KOPT-K1 (cell line): ENCODE measurements around the gene PTPRK.

Experiments used
- H3K27ac ChIP-seq: fragments of 200-600 bp; sonication (generic); 2 replicates; pipeline ENCODE4 v1.5.1; 2016; ENCODE audit warnings: antibody characterized with exemption, mild to moderate bottlenecking, low read depth, low read length; ENCODE audit not compliant: poor library complexity, severe bottlenecking
- H3K36me3 ChIP-seq: fragments of 200-600 bp; sonication (generic); 2 replicates; pipeline ENCODE4 v1.5.1; 2017; ENCODE audit warnings: antibody characterized with exemption, mild to moderate bottlenecking, low read length, moderate library complexity; ENCODE audit not compliant: insufficient read depth
- H3K9me3 ChIP-seq: fragments of 200-600 bp; sonication (generic); 2 replicates; pipeline ENCODE4 v1.5.1; 2017; ENCODE audit warnings: antibody characterized with exemption, low read length, mild to moderate bottlenecking; ENCODE audit not compliant: insufficient read depth, poor library complexity, severe bottlenecking

PTPRK gene

GRCh38 chr6:128521282-128521632 lies 858 bp upstream of the PTPRK start:
- Histone ChIP-seq H3K9me3 (no peaks in the 10 kb centered on the region), H3K36me3 (no peaks in the 10 kb centered on the region), H3K27ac (peak overlapping the region; percentile 79)

DNA sequence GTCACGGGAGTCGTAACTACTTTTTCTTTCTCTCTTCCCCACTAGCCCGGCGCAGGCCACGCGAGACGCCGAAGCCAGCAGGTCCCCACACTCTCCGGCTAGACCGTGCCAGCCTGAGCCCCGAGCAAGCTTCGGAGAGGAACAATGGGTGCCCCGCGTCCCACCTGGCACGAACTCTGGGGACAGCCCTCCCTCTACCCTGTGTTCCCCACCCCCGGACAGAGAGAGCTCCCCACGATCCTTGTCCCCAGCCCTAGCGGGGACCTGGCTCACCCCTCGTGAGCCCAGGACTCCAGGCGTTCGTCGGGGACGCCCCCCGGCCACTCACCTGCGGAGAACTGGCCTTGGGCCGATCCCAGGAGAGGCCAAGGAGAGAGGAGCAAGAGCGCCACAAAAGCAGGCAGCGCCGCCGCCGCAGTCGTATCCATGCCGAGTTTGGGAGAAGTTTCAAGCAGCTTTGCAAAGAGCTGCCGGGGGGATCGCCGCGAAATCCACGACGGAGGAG lies 416 bp downstream of the PTPRK start:
- peak overlapping the region; percentile 79 for H3K27ac ChIP-seq

GRCh38 chr6:128519132-128519930 lies 1.1 kb downstream of the PTPRK start:
- no peaks in the 10 kb centered on the region for H3K9me3 ChIP-seq
- no peaks in the 10 kb centered on the region for H3K36me3 ChIP-seq
- peak overlapping the region; percentile 79 for H3K27ac ChIP-seq

More for the DNA sequence above, 416 bp downstream of the PTPRK start:
- H3K9me3 ChIP-seq, result no peaks in the 10 kb centered on the region
- H3K36me3 ChIP-seq, result no peaks in the 10 kb centered on the region

- H3K27ac ChIP-seq, result peak overlapping the region; percentile 79
- no peaks in the 10 kb centered on the region for H3K36me3 ChIP-seq
- no peaks in the 10 kb centered on the region for H3K9me3 ChIP-seq
Measured at GRCh38 chr6:128518434-128519131, 1.8 kb downstream of the PTPRK start.

DNA sequence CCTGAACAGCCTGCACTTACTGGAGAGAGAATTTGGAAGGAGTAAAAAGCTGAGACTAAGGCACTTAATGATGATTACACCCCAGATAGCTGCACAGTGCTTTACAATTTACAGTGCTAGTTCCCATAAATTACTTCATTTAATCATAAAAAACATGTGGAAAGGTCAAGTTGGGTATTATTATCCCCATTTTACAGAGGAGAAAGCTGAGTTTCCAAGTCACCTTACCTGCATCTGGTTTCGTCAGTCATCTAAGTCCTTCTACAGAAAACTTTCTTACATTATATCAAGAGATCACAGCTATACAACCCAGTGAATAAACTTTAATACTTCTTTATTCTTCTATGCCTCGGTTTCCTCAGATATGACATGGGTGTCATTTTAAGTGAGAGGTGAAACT lies 3.3 kb downstream of the PTPRK start:
- H3K36me3 ChIP-seq, result no peaks in the 10 kb centered on the region
- H3K27ac ChIP-seq, result no peak overlapping the region
- H3K9me3 ChIP-seq, result no peaks in the 10 kb centered on the region

GRCh38 chr6:128516514-128516898 lies 3.9 kb downstream of the PTPRK start:
- no peaks in the 10 kb centered on the region for H3K36me3 ChIP-seq
- no peak overlapping the region for H3K27ac ChIP-seq
- no peaks in the 10 kb centered on the region for H3K9me3 ChIP-seq

DNA sequence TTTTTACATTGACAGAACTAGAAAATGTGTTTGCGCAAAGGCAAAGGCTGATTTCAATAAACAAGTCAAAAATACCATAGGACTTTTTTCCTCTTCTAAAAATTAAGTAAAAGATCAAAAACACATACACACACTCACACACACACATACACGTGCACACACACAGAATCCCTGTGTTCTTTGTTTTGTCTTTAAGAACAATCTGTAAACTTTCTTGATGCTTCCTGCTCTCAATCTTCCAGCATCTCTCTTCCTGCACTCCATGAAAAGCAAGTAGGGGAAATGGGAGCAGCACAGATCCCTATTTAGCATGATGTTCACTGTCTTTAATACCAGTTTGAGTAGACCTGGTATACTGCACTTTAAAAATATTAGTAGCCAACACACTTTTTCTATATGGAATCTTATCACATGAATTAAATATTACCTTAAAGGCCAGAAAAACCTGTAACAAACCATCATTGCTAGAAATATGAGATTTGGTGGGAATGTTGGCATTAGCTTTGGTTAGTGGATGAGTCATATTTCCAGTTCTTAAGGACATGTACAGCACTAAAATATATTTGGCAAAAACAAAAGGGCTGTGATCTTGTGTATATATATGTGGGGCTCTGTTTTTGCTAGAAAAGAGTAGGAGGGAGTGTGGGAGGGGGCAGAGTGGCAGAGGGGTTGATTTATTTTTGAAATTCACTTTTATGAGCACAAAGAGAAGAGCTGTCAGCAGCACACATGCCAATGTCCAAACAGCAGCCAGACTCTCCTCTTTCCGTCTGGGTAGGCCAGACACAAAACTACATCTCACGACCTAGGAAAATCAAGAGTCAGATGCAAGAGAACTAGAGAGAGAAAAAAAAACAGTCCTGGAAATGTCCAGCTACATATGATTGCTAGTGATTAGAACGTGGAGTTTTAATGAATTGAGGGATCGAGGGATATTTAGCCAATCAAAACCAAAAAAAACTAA lies 4.6 kb downstream of the PTPRK start:
- Histone ChIP-seq H3K27ac (no peak overlapping the region), H3K36me3 (no peaks in the 10 kb centered on the region), H3K9me3 (no peaks in the 10 kb centered on the region)

DNA sequence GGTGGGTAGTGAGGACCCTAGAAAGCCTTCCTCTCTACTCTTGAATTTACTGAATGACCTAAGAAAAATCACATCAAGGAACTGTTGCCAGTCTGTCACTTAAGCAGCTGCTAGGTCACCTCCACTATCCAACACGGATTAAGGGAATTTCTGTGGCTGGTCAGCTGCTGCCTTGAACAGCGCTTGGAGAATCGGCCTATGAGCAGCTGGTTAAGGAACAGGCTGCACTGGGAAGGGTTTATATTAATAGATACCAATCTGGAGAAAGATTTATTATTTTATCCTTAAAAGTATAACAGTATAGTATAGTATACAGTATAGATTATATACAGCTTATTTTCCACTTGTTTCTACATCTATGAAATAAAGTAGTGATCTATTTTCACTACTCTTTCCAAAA lies 6.5 kb downstream of the PTPRK start:
- no peaks in the 10 kb centered on the region for H3K36me3 ChIP-seq
- H3K27ac ChIP-seq, result no peak overlapping the region
- H3K9me3 ChIP-seq, result no peaks in the 10 kb centered on the region

DNA sequence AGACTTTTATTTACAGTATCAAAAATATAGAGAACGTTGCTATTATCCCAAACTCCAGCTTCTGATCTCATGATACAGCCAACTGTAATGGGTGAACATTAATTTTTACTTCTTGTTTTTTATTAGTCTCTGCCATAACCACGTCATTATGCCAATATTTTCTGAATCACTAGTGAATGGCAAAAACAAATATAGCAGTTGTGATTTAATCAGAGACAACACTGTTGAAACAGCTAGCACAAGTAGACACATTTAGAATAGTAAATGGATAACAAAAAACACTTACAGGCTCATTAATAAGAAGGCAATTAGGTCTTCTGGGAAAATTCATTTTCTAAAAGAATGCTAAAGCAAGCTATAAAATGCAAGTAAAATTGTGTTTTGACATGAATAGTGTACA lies 8.1 kb downstream of the PTPRK start:
- no peak overlapping the region for H3K27ac ChIP-seq
- no peaks in the 10 kb centered on the region for H3K9me3 ChIP-seq
- no peaks in the 10 kb centered on the region for H3K36me3 ChIP-seq

DNA sequence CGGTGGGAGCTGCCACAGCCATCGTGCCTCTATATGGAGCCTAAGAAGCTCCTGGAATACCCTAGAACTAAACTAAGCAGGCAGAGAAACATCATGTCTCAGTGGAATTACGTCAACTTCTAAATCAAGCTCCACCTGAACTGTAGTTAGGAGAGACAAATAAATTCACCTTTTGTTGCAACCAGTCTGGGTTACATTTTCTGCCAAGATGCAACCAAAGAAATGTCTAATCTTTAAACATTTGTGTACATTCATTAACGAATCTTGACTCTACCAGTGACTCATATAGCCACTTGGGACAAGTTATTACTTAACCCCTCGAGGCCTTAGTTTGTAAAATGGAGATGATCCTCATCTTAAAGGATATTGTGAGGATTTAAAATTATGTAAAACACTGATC lies 8.9 kb downstream of the PTPRK start:
- Histone ChIP-seq H3K9me3 (no peaks in the 10 kb centered on the region), H3K27ac (no peak overlapping the region)

DNA sequence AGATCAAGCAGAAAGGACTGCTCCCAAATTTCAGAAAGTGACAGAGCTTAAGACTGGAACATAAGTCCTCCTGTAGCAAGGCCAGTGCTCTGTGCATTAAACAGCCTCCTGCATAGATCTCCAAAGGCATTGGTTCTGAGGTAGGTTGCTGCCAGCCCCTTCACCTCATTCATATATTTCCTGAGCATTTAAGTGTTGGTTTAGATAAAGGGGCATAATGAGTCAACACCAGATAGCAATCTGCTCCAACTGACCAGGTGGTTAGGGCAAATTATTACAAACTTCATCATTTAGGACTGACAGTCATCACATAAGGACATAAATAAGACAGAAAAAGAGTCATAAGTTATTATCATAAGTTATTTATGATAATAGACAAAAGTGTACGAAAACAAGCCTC lies 10.7 kb downstream of the PTPRK start:
- no peaks in the 10 kb centered on the region for H3K36me3 ChIP-seq
- H3K27ac ChIP-seq, result no peak overlapping the region
- no peaks in the 10 kb centered on the region for H3K9me3 ChIP-seq

More for the DNA sequence above, 8.9 kb downstream of the PTPRK start:
- H3K36me3 ChIP-seq, result no peaks in the 10 kb centered on the region

GRCh38 chr6:128508588-128509296 lies 11.7 kb downstream of the PTPRK start:
- Histone ChIP-seq H3K36me3 (no peaks in the 10 kb centered on the region), H3K27ac (no peak overlapping the region), H3K9me3 (no peaks in the 10 kb centered on the region)

DNA sequence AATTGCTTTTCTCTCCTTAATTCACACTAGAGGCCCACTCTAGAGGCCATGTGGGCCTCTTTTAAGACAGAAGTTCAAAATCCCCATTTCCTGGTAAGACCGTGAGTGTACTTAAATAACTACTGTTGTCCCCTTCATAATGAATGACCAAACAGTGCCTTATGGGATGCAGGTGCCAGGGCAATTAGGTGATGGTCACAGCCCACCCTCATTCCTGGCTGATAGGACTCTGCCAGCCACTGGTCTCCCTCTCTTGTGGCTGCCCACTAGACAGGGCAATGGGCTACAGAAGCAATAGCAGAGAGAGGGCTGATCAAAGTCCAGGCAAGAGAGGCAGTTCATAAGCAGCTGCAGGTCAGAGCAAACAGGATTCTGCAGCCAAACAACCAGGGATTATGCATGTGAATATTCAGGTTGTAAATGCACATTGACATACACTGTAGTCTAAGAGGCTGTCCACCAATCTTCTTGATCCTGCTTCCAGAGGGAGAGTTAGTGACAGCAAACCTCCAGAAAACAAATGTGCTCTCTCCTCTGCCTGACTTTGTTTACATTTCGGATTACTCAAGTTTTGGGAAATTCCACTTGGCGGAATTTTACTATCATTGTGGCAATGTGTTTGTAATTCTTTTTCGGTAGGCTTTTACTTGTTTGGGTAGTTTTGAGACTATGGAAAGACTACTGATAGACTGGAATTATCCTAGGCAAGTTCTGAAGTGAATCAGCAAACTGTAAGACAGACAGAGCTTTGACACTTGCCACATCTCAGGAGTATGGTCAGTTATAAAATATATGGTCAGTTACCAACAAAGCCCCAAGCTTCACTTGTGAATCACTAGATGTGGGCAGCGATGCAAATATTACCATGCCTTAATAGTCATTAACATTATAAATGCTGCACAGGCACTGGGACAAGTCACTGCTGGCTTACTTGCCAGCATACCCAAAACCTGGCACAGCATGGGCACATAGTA lies 12.8 kb downstream of the PTPRK start:
- Histone ChIP-seq H3K27ac (no peak overlapping the region), H3K9me3 (no peaks in the 10 kb centered on the region), H3K36me3 (no peaks in the 10 kb centered on the region)
